H1 (cell line): ENCODE data around the gene RNF20. TPM values are rescaled to one million over a fixed set of nuclear protein-coding genes. Genes with fewer than 3 reads are reported as not detected.

ENCODE experiments used
- ATF3 ChIP-seq: IDR thresholded peaks from 2 replicates; pipeline ENCODE4 v1.6.1; 2011; ENCODE audit warnings: low read depth, mild to moderate bottlenecking, low read length; ENCODE audit not compliant: insufficient read depth
- KDM1A ChIP-seq: fragments of 200-600, 300-600 bp; sonication (generic); IDR thresholded peaks from 2 replicates; pipeline ENCODE4 v1.7.1; 2016; ENCODE audit warnings: mild to moderate bottlenecking, low read length, borderline replicate concordance
- MAX ChIP-seq: IDR thresholded peaks from 2 replicates; pipeline ENCODE4 v1.6.1; 2012; ENCODE audit warnings: inconsistent platforms
- TBP ChIP-seq: IDR thresholded peaks from 2 replicates; pipeline ENCODE4 v1.6.1; 2011; ENCODE audit warnings: low read depth, low read length, improper control_type of control experiment
- ZNF274 ChIP-seq: IDR thresholded peaks from 2 replicates; pipeline ENCODE4 v1.7.0; 2012; ENCODE audit warnings: low read length, borderline replicate concordance; ENCODE audit errors: extremely low read depth
- polyA plus RNA-seq, 7 experiments: library from polyadenylated mRNA; depleted of rRNA in 3 of 7; stranded (reverse) in 5 of 7; unstranded in 2 of 7; fragments of >200 nt in 5 of 7; fragments of 200-250 nt in 2 of 7; gene quantifications; 1 replicate in 5 of 7; 2 replicates in 1 of 7; 4 replicates in 1 of 7; pipeline versions ENCODE4 v1.2.1 to v1.2.3, GENCODE V29; 2011 to 2013; ENCODE audit warnings: missing spikeins in 2 of 7, mixed read lengths in 2 of 7
- total RNA-seq: library from RNA; stranded (reverse); fragmentation: NEBNext Ultra II Directional; extraction: Animal tissue kit (Norgen Biotek cat#: 25700); gene quantifications from 2 replicates; pipeline ENCODE4 v1.2.1, GENCODE V29; 2021

RNF20 gene
- total and polyA plus RNA-seq, 2 of the 8 experiments (the other 6 are each of a cell fraction or from before 2014, with no cell fraction given) = 9.4 to 65.2 TPM

- TF ChIP-seq ZNF274 (no peak), ATF3 (no peak), TBP (no peak), KDM1A (no peak), MAX (no peak)
These were observed 29.3 kb downstream of the RNF20 start (continued) for GRCh38 chr9:101562966-101563365.
